IMR-90 (cell line): ENCODE results near the gene EMC9. TPM values are rescaled to one million over a fixed set of nuclear protein-coding genes. Genes with fewer than 3 reads are reported as not detected.
"Not testable (repeated sequence)": the region's sequence is repeated elsewhere in the genome, so short reads cannot be mapped to it uniquely, and the experiment has no call there.

Experiments used
- ATAC-seq: fragments of 200-7000 bp; cut with Tn5 transposase; 2 replicates; pipeline ENCODE4 v1.9.1; 2020; ENCODE audit warnings: low read depth, mild to moderate bottlenecking, moderate library complexity
- BruUV-seq: library from RNA; stranded (reverse); fragments of 400-500 nt; replicated peaks from 2 replicates; lab custom pipeline; 2021; lab: Mats Ljungman, UMichigan
- CTCF ChIA-PET: fragments of 300-600 bp; formaldehyde crosslinking; extraction: SDS; loops from one replicate; lab custom pipeline; 2021; ENCODE audit warnings: antibody characterized with exemption; lab: Yijun Ruan, JAX
- POLR2A ChIA-PET: fragments of 300-600 bp; sonication (Branson Sonifier 250); formaldehyde crosslinking; loops from one replicate; lab custom pipeline; 2022; ENCODE audit warnings: antibody characterized with exemption; ENCODE audit not compliant: unreplicated experiment; lab: Charles Lee
- DNase-seq: peaks from one replicate; pipeline ENCODE4 v3.0.0; 2013
- H2AFZ ChIP-seq: replicated peaks from 2 replicates; pipeline ENCODE3; 2013; ENCODE audit warnings: low read length, mild to moderate bottlenecking; ENCODE audit not compliant: poor library complexity
- H2AK5ac ChIP-seq: 2 replicates; pipeline ENCODE4 v1.6.1; 2013; ENCODE audit warnings: low read depth, low read length, inconsistent platforms
- H2AK9ac ChIP-seq: replicated peaks from 2 replicates; pipeline ENCODE3; 2013; ENCODE audit warnings: mild to moderate bottlenecking, low read depth, low read length, moderate library complexity; ENCODE audit not compliant: poor library complexity
- H2BK120ac ChIP-seq: 2 replicates; pipeline ENCODE4 v1.6.1; 2013; ENCODE audit warnings: low read depth, low read length, inconsistent platforms
- H2BK15ac ChIP-seq: 3 replicates; pipeline ENCODE4 v1.6.1; 2013; ENCODE audit warnings: low read depth, low read length, inconsistent platforms
- H2BK20ac ChIP-seq: 2 replicates; pipeline ENCODE4 v1.6.1; 2013; ENCODE audit warnings: low read depth, mild to moderate bottlenecking, inconsistent platforms, low read length, moderate library complexity
- H2BK5ac ChIP-seq: 2 replicates; pipeline ENCODE4 v1.6.1; 2013; ENCODE audit warnings: mild to moderate bottlenecking, low read depth, low read length, inconsistent platforms; ENCODE audit not compliant: poor library complexity, severe bottlenecking
- H3K14ac ChIP-seq: replicated peaks from 2 replicates; pipeline ENCODE4 v1.6.1; 2013; ENCODE audit warnings: low read depth, low read length, inconsistent platforms
- H3K18ac ChIP-seq: 2 replicates; pipeline ENCODE4 v1.6.1; 2013; ENCODE audit warnings: low read depth, low read length, control low read depth
- H3K23ac ChIP-seq: 2 replicates; pipeline ENCODE4 v1.6.1; 2013; ENCODE audit warnings: low read depth, low read length, inconsistent platforms
- H3K27ac ChIP-seq: 2 replicates; pipeline ENCODE4 v1.5.1; 2013; ENCODE audit warnings: mild to moderate bottlenecking, control low read depth, low read length; ENCODE audit not compliant: insufficient read depth
- H3K27me3 ChIP-seq: 2 replicates; pipeline ENCODE4 v1.6.1; 2013; ENCODE audit warnings: low read length; ENCODE audit not compliant: control insufficient read depth, insufficient read depth
- H3K36me3 ChIP-seq: 2 replicates; pipeline ENCODE4 v1.6.1; 2013; ENCODE audit warnings: low read length, mixed read lengths; ENCODE audit not compliant: control insufficient read depth, insufficient read depth
- H3K4ac ChIP-seq: 2 replicates; pipeline ENCODE4 v1.6.1; 2013; ENCODE audit warnings: low read depth, low read length, inconsistent platforms
- H3K4me1 ChIP-seq: 2 replicates; pipeline ENCODE4 v1.6.1; 2013; ENCODE audit warnings: low read length, mixed read lengths; ENCODE audit not compliant: control insufficient read depth, insufficient read depth
- H3K4me2 ChIP-seq: 2 replicates; pipeline ENCODE4 v1.6.1; 2013; ENCODE audit warnings: low read depth, mild to moderate bottlenecking, control low read depth, low read length, moderate library complexity
- H3K4me3 ChIP-seq: 2 replicates; pipeline ENCODE4 v1.5.1; 2013; ENCODE audit warnings: low read depth, mild to moderate bottlenecking, control low read depth, low read length, moderate library complexity; ENCODE audit not compliant: insufficient read depth
- H3K56ac ChIP-seq: 2 replicates; pipeline ENCODE4 v1.6.1; 2013; ENCODE audit warnings: low read length, inconsistent platforms; ENCODE audit not compliant: insufficient read depth; ENCODE audit errors: extremely low read depth
- H3K79me1 ChIP-seq, 2 experiments: 2 replicates each; pipeline ENCODE4 v1.6.1; 2013; ENCODE audit warnings: low read length in 2 of 2, inconsistent platforms in 1 of 2, low read depth in 1 of 2
- H3K9ac ChIP-seq: 2 replicates; pipeline ENCODE4 v1.6.1; 2013; ENCODE audit warnings: low read depth, low read length, control low read depth
- H3K9me1 ChIP-seq: 2 replicates; pipeline ENCODE4 v1.6.1; 2013; ENCODE audit warnings: low read length, inconsistent platforms; ENCODE audit not compliant: insufficient read depth
- H3K9me3 ChIP-seq: 2 replicates; pipeline ENCODE4 v1.6.1; 2013; ENCODE audit warnings: low read length; ENCODE audit not compliant: control insufficient read depth, insufficient read depth
- H4K20me1 ChIP-seq: 2 replicates; pipeline ENCODE4 v1.6.1; 2013; ENCODE audit warnings: low read length, inconsistent platforms; ENCODE audit not compliant: insufficient read depth
- H4K5ac ChIP-seq: 2 replicates; pipeline ENCODE4 v1.6.1; 2013; ENCODE audit warnings: mild to moderate bottlenecking, low read depth, low read length, control low read depth
- H4K8ac ChIP-seq, 2 experiments: 2 replicates each; pipeline ENCODE4 v1.6.1; 2013; ENCODE audit warnings: low read depth in 2 of 2, low read length in 2 of 2, control low read depth in 1 of 2, inconsistent platforms in 1 of 2
- H4K91ac ChIP-seq: 2 replicates; pipeline ENCODE4 v1.6.1; 2013; ENCODE audit warnings: low read depth, low read length, inconsistent platforms; ENCODE audit not compliant: insufficient read depth
- MAFK ChIP-seq: IDR thresholded peaks from 2 replicates; pipeline ENCODE4 v1.6.1; 2012; ENCODE audit warnings: low read depth, low read length, improper control_type of control experiment
- RAD21 ChIP-seq: IDR thresholded peaks from 2 replicates; pipeline ENCODE4 v1.6.1; 2012; ENCODE audit warnings: low read length, improper control_type of control experiment
- WGBS, 2 experiments: methylation state at CpG; one replicate each; pipeline versions ENCODE4 v1.1.5 to v1.1.7; 2013; ENCODE audit warnings: missing lambda C conversion rate in 2 of 2; ENCODE audit not compliant: insufficient read length in 1 of 2; ENCODE audit errors: extremely low coverage in 2 of 2; 5-methylcytosine and 5-hydroxymethylcytosine counted together
- dilution Hi-C: fragments of 300-500 bp; cut with HindIII; formaldehyde crosslinking; loops from one replicate; pipeline ENCODE4 v1.14.3; 2018; ENCODE audit warnings: low sequenced_read_pairs; ENCODE audit not compliant: unreplicated experiment
- in situ Hi-C: fragments of 300-500 bp; cut with MboI; formaldehyde crosslinking; loops from 3 replicates; pipeline ENCODE4 v1.14.3; 2019; ENCODE audit warnings: low sequenced_read_pairs, inconsistent platforms, mixed read lengths
- intact Hi-C: fragments of 100-400 bp; cut with micrococcal nuclease; formaldehyde crosslinking; loops from 2 replicates; pipeline ENCODE4 v1.10.0; 2022
- polyA plus RNA-seq, 3 experiments: library from polyadenylated mRNA; depleted of rRNA; stranded (reverse); fragments of >200 nt; gene quantifications; 2 replicates each; pipeline ENCODE4 v1.2.3, GENCODE V29; 2012; ENCODE audit warnings: low replicate concordance in 1 of 3
- total RNA-seq: library from RNA; depleted of rRNA; stranded (reverse); fragments of >200 nt; gene quantifications from 2 replicates; pipeline ENCODE4 v1.2.3, GENCODE V29; 2012

The EMC9 gene
- total and polyA plus RNA-seq, 2 of the 4 experiments (the other 2 are of a cell fraction): 15.1 to 19.2 TPM

DNA sequence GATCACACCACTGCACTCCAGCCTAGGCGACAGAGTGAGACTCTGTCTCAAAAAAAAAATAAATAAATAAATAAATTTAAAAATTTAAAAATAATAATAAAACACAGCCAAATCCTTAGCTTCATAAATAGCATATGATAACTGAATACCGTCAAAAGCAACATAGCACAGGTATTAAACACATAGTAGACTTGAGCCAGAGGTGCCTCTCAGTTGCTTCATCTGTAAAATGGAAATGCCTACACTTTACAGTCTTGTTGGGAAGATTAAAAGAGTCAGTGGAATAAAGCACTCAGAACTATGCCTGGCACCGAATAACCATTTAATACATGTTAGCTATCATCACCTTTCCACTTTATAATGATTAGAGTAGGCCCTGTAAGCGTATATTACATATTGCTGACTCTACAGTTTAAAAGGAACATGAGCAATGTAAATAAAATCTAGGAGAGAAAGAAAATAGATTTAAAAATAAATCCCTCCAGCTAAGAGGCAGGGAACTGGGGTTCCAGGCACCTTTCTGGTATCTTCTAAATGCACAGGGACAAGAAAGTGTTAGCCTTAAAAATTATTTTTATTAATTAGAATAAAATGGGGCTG is 34.6 kb downstream of the EMC9 start:
- Histone ChIP-seq H3K23ac (no peak overlapping the region), H2BK20ac (no peak overlapping the region)
- CTCF ChIA-PET: interaction anchor here (1.1 kb wide), 1 partner anchor 11 kb away, joined by 3 read pairs; no protein-coding TSS in a partner anchor

DNA sequence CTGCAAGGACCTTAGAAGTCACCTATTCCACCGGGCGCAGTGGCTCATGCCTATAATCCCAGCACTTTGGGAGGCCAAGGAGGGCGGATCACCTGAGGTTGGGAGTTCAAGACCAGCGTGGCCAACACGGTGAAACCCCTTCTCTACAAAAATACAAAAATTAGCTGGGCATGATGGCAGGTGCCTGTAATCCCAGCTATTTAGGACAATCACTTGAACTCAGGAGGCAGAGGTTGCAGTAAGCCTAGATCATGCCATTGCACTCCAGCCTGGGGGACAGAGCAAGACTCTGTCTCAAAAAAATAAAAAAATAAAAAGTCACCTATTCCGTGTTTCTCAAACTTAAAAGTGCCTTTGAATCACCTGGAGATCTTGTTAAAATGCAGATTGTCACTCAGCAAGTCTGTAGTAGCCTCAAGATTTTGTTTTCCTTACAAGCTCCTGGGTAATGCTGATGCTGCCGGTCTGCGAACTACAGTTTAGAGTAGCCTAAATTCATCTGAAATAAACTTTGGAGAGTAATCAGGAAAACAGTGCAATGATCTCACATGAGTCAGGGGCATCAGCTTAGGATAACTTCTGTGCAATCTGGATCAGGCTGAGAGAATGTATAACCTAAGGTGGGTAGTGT is 35.7 kb downstream of the EMC9 start:
- H4K91ac ChIP-seq, H2AK5ac ChIP-seq, H3K23ac ChIP-seq, H2AK9ac ChIP-seq, H3K14ac ChIP-seq, H3K56ac ChIP-seq, H4K5ac ChIP-seq, POLR2A ChIA-PET, H2BK5ac ChIP-seq, H3K4me1 ChIP-seq, DNase-seq, H2BK20ac ChIP-seq, H2BK120ac ChIP-seq, H2BK15ac ChIP-seq, H3K4me2 ChIP-seq, H4K8ac ChIP-seq, H2AFZ ChIP-seq, H4K20me1 ChIP-seq, in situ Hi-C loops, ATAC-seq, H3K27ac ChIP-seq, H3K4me3 ChIP-seq, H3K27me3 ChIP-seq, H3K9me1 ChIP-seq, H3K9me3 ChIP-seq, H3K4ac ChIP-seq, BruUV-seq, dilution Hi-C loops, intact Hi-C loops, H3K18ac ChIP-seq, H3K9ac ChIP-seq, H3K79me1 ChIP-seq: not testable (repeated sequence)
- CTCF ChIA-PET: interaction anchor here (0.6 to 1.1 kb wide), 3 partner anchors 9 to 627 kb away, joined by 3 read pairs; partner anchors contain the start of genes DCAF11 and NRL
- H3K36me3 ChIP-seq: peaks cover 21% of the 10 kb centered on the region
- WGBS, 2 experiments: 100% methylated on average over 1 of the region's 8 CpGs; no CpG with 5 or more reads in 1 of the 2 experiments

More for the DNA sequence above, 34.6 kb downstream of the EMC9 start:
- intact Hi-C loops: no loop called here
- Histone ChIP-seq H3K4me3 (no peak overlapping the region), H4K20me1 (no peaks in the 10 kb centered on the region), H3K27me3 (no peaks in the 10 kb centered on the region), H3K36me3 (peaks cover 18% of the 10 kb centered on the region), H2BK120ac (no peak overlapping the region), H3K9me3 (no peaks in the 10 kb centered on the region; the same call in 1 of the 2 replicates), H2AFZ (no peak overlapping the region), H3K4ac (no peak overlapping the region), H3K4me2 (no peak overlapping the region), H2AK9ac (no peak overlapping the region), H4K91ac (no peak overlapping the region), H2AK5ac (no peak overlapping the region), H4K8ac (no peak overlapping the region), H3K18ac (no peak overlapping the region), H3K56ac (no peak overlapping the region), H3K9me1 (peaks cover 5% of the 10 kb centered on the region; the same call in 1 of the 2 replicates), H3K9ac (no peak overlapping the region), H4K5ac (no peak overlapping the region), H2BK15ac (no peak overlapping the region), H3K79me1 (no peaks in the 10 kb centered on the region), H3K14ac (no peak overlapping the region), H2BK5ac (no peak overlapping the region), H3K27ac (no peak overlapping the region), H3K4me1 (no peaks in the 10 kb centered on the region)
- POLR2A ChIA-PET: no interaction called here
- in situ Hi-C loops: no loop called here
- no TSS peak for BruUV-seq
- WGBS, 2 experiments: no CpG with 5 or more reads among the region's 4 CpGs
- DNase-seq (no peak), ATAC-seq (no peak)
- peak; percentile 91 for TF ChIP-seq MAFK
- TF ChIP-seq RAD21: no peak
- dilution Hi-C loops: no loop called here
